HK-2 (cell line): ENCODE measurements around the gene ABCA7.

Experiments used
- DNase-seq: peaks from one replicate; pipeline ENCODE4 v3.0.0-alpha.2; 2018; ENCODE audit not compliant: unreplicated experiment

ABCA7 gene

GRCh38 chr19:1070931-1071791 lies 31.3 kb downstream of the ABCA7 start:
- DNase-seq, result no peak

GRCh38 chr19:1072371-1073015 lies 32.6 kb downstream of the ABCA7 start:
- DNase-seq, result no peak

- no peak for DNase-seq
These were observed 33.4 kb downstream of the ABCA7 start for GRCh38 chr19:1073063-1073955.

GRCh38 chr19:1073956-1074517 lies 34.1 kb downstream of the ABCA7 start:
- no peak for DNase-seq

- peak; percentile 74 for DNase-seq
These were observed 34.8 kb downstream of the ABCA7 start for GRCh38 chr19:1074544-1075283.

- no peak for DNase-seq
These were observed 36.1 kb downstream of the ABCA7 start for GRCh38 chr19:1076046-1076386.

- peak; percentile 48 for DNase-seq
These were observed 37.0 kb downstream of the ABCA7 start for GRCh38 chr19:1076951-1077350.

- DNase-seq, result no peak
These were observed 39.7 kb downstream of the ABCA7 start for GRCh38 chr19:1079566-1080111.

- DNase-seq, result no peak
These were observed 40.7 kb downstream of the ABCA7 start for GRCh38 chr19:1080360-1081161.

GRCh38 chr19:1081301-1082164 lies 41.6 kb downstream of the ABCA7 start:
- DNase-seq, result no peak

- DNase-seq, result no peak
These were observed 42.4 kb downstream of the ABCA7 start for GRCh38 chr19:1082165-1082927.

GRCh38 chr19:1082928-1083816 lies 43.3 kb downstream of the ABCA7 start:
- DNase-seq, result no peak

- DNase-seq, result no peak
These were observed 44.3 kb downstream of the ABCA7 start for GRCh38 chr19:1084024-1084868.

- no peak for DNase-seq
These were observed 45.2 kb downstream of the ABCA7 start for GRCh38 chr19:1085053-1085658.

GRCh38 chr19:1085676-1086442 lies 46.0 kb downstream of the ABCA7 start:
- DNase-seq, result no peak
